Erythroblast (primary cell): Measurements from ENCODE around the gene HIF3A.
"Not testable (repeated sequence)": the region's sequence is repeated elsewhere in the genome, so short reads cannot be mapped to it uniquely, and the experiment has no call there.

Source experiments
- DNase-seq, 2 experiments: peaks; one replicate each; lab custom pipeline; 2025; lab: John Stamatoyannopoulos, UW
- GATA1 ChIP-seq: IDR thresholded peaks from 2 replicates; pipeline ENCODE4 v1.6.1; 2011; ENCODE audit warnings: low read depth, mild to moderate bottlenecking, control low read depth, low read length, moderate library complexity
- POLR2A ChIP-seq: IDR thresholded peaks from 2 replicates; pipeline ENCODE4 v1.6.1; 2011; ENCODE audit warnings: mild to moderate bottlenecking, low read length

Gene HIF3A

DNA sequence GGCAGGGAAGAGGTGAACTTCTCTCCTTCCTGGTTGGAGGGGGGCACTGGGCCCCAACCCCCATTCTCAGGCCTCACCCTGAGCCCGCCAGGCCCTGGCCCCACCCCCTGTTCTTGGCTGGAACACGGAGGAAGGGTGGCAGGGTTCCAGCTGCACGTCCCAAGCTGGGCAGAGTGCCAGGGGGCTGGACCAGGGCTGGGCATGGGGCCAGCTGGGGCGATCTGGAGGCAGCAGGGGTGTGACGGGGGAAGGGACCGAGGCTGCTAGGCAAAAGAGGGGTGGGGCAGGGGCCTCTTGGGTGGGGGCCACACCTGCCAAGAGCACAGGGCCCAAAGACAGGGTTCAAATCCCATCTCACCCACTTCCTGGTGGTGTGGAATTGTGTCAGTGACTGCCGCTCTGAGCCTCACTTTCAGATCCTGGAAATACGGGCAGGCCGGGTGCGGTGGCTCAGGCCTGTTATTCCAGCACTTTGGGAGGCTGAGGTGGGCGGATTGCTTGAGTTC lies 2.2 kb downstream of the HIF3A start:
- DNase-seq = peak; percentile 95 to 98
- TF ChIP-seq POLR2A = no peak
- no peak for TF ChIP-seq GATA1

GRCh38 chr19:46299695-46300094 lies 2.9 kb downstream of the HIF3A start:
- DNase-seq = no peak
- no peak for TF ChIP-seq POLR2A
- no peak for TF ChIP-seq GATA1

GRCh38 chr19:46303322-46303690 lies 6.5 kb downstream of the HIF3A start:
- peak; percentile 70 to 73 for DNase-seq
- TF ChIP-seq GATA1 (no peak), POLR2A (no peak)

DNA sequence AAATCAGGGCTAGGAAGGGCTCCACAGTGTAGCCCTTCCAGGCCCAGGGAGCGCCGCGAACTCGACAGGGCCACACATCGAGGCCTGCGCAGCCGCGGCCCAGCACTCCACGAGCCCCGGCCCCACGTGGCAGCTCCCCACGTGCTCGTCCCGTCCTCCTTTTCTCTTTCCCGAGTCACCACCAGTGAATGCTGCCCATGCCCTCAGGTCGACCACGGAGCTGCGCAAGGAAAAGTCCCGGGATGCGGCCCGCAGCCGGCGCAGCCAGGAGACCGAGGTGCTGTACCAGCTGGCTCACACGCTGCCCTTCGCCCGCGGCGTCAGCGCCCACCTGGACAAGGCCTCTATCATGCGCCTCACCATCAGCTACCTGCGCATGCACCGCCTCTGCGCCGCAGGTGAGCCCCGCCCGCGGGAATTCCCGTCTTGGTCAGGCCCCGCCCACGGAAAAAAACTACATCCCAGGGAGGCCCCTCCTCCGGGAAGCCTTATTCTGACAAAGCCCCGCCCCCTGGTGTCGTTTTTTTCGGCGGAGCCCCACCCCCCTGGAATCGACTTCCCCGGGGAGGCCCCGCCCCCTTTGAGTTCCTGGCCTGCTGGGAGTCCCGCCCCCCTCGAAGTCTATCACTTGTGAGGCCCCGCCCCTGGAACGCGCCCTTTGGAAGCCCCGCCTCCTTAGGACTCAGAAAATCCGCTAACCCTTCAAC lies 7.0 kb downstream of the HIF3A start:
- TF ChIP-seq GATA1 = no peak
- no peak for TF ChIP-seq POLR2A

GRCh38 chr19:46306501-46306900 lies 9.7 kb downstream of the HIF3A start:
- no peak for DNase-seq
- TF ChIP-seq POLR2A (no peak), GATA1 (no peak)

More for the DNA sequence above, 7.0 kb downstream of the HIF3A start:
- peak; percentile 80 to 81 for DNase-seq

DNA sequence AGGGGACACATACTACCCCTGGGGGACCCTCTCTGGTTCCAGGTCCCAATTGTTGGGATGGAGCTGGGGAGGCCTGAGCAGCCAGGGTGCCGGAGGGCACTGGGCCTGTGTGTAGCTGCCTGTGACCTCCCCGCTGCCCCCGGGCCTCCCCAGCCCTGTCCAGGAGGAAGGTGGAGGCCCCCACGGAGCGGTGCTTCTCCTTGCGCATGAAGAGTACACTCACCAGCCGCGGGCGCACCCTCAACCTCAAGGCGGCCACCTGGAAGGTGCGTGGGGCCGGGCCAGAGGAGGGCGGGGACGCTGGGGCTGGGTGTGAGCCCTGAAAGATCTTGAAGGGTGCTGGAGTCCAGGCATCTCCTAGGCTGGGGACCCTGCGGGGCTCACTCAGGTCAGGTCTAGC lies 11.7 kb downstream of the HIF3A start:
- TF ChIP-seq GATA1 (no peak), POLR2A (no peak)
- DNase-seq = no peak

DNA sequence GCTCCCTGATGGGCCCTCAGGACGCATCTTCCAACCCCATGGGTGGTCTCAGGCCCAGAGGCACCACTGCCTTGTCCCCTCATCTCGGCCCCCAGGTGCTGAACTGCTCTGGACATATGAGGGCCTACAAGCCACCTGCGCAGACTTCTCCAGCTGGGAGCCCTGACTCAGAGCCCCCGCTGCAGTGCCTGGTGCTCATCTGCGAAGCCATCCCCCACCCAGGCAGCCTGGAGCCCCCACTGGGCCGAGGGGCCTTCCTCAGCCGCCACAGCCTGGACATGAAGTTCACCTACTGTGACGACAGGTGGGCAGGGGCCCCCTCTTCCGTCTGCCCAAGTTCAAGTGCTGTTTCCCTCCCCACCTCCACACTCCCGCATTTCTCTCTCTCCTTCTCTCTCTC lies 12.2 kb downstream of the HIF3A start:
- no peak for DNase-seq
- no peak for TF ChIP-seq GATA1
- TF ChIP-seq POLR2A = no peak

- no peak for DNase-seq
- TF ChIP-seq GATA1 = no peak
- no peak for TF ChIP-seq POLR2A
Measured at GRCh38 chr19:46311444-46311843, 14.6 kb downstream of the HIF3A start.

DNA sequence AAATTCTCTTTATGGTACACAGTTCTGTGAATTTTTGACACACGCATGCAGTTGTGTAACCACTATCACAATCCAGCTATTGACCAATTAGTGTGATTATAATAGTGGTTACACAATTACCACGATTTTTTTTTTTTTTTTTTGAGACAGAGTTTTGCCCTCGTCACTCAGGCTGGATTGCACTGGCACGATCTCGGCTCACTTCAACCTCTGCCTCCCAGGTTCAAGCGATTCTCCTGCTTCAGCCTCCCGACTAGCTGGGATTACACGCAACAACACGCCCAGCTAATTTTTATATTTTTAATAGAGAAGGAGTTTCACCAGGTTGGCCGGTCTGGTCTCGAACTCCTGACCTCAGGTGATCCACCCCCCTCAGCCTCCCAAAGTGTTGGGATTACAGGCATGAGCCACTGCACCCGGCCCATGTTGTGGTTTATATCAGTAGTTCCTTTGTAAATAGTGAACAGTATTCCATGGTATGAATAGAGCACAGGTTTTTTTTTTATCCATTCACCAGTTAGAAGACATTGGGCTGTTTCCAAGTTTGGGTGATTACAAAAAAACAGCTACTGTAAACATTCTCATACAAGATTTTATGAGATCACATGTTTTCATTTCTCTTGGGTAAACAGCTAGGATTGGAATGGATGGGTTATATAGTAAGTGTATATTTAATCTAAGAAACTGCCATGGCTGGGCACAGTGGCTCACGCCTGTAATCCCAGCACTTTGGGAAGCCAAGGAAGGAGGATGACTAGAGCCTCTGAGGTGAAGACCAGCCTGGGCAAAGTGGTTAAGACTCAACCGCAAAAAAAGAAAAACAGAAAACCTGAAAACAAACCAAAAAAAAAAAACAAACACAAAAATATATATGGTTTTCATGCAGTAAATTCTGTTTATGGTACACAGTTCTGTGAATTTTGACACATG lies 17.0 kb downstream of the HIF3A start:
- DNase-seq = not testable (repeated sequence)

- TF ChIP-seq POLR2A (no peak), GATA1 (no peak)
- DNase-seq = peak in 1 of 2 experiments; percentile 10
Measured at GRCh38 chr19:46317339-46317738, 20.5 kb downstream of the HIF3A start.

GRCh38 chr19:46319613-46320012 lies 22.8 kb downstream of the HIF3A start:
- no peak for TF ChIP-seq POLR2A
- TF ChIP-seq GATA1 = no peak
- DNase-seq = no peak

- TF ChIP-seq GATA1 (no peak), POLR2A (no peak)
- DNase-seq = no peak
Measured at GRCh38 chr19:46320559-46320958, 23.7 kb downstream of the HIF3A start.

- TF ChIP-seq POLR2A (no peak), GATA1 (no peak)
- DNase-seq = no peak
Measured at GRCh38 chr19:46321653-46322052, 24.8 kb downstream of the HIF3A start.

DNA sequence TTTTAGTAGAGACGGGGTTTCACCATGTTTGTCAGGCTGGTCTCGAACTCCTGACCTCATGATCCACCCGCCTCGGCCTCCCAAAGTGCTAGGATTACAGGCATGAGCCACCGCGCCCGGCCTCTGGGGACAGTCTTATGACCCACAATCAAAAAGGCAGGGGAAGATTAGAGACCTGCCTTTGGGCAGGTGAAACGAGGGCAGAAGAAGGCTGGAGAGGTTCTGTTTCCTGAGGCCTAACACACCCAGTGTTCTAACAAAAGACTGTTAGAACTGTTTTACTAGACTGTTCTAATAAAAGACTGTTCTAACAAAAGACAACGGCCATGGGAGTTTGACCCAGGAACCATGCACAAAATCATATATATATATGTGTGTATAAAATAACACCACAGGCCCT lies 26.4 kb downstream of the HIF3A start:
- DNase-seq = not testable (repeated sequence)

DNA sequence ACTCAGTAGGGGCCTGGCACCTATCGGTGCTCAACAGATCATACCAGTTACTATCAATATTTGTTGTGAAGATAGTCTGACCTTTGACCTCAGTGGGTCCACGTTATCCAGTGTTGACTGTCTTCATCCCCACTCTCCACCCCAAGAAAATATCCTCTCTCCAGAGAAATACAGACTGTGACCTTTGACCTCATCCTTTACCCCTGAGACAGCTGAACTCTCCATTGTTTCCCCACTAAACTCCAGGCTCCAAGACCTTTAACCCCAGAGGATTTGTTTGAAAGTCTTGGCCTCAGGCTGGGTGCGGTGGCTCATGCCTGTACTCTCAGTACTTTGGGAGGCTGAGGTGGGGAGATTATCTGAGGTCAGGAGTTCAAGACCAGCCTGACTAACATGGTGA lies 27.4 kb downstream of the HIF3A start:
- TF ChIP-seq GATA1 (no peak), POLR2A (no peak)
- no peak for DNase-seq
